Tibial nerve (tissue), 3 donors: Measurements from ENCODE around the gene TSTD2.

Source experiments
- POLR2A ChIP-seq, 2 donors: fragments of 450-650 bp; IDR thresholded peaks; one replicate each; pipeline ENCODE4 v1.6.1; 2017; ENCODE audit warnings: antibody characterized with exemption in 2 of 2, mild to moderate bottlenecking in 2 of 2, moderate library complexity in 2 of 2
- TF ChIP-seq, protein P1 (sequence below), 5 experiments: fragments of 200-600 bp in 3 of 5; fragments of 450-650 bp in 2 of 5; sonication (generic) in 3 of 5; IDR thresholded peaks; one replicate each; pipeline ENCODE4 v1.5.1; 2016 to 2019; ENCODE audit warnings: antibody characterized with exemption in 5 of 5, mild to moderate bottlenecking in 3 of 5, moderate library complexity in 2 of 5

GRCh38 chr9:97560851-97561250 lies 72.3 kb downstream of the TSTD2 start:
- no peak for TF ChIP-seq POLR2A (IDR thresholded peaks at IDR 0.05)
- TF ChIP-seq, protein P1, sequence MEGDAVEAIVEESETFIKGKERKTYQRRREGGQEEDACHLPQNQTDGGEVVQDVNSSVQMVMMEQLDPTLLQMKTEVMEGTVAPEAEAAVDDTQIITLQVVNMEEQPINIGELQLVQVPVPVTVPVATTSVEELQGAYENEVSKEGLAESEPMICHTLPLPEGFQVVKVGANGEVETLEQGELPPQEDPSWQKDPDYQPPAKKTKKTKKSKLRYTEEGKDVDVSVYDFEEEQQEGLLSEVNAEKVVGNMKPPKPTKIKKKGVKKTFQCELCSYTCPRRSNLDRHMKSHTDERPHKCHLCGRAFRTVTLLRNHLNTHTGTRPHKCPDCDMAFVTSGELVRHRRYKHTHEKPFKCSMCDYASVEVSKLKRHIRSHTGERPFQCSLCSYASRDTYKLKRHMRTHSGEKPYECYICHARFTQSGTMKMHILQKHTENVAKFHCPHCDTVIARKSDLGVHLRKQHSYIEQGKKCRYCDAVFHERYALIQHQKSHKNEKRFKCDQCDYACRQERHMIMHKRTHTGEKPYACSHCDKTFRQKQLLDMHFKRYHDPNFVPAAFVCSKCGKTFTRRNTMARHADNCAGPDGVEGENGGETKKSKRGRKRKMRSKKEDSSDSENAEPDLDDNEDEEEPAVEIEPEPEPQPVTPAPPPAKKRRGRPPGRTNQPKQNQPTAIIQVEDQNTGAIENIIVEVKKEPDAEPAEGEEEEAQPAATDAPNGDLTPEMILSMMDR (IDR thresholded peaks at IDR 0.05), result no peak
